H1 (cell line): ENCODE measurements around the gene BRIX1. TPM values are rescaled to one million over a fixed set of nuclear protein-coding genes. Genes with fewer than 3 reads are reported as not detected.

ENCODE experiments used
- BCL11A ChIP-seq, 2 experiments: IDR thresholded peaks; one replicate each; pipeline ENCODE4 v1.6.1; 2011; ENCODE audit warnings: low read depth in 2 of 2, low read length in 2 of 2, mild to moderate bottlenecking in 2 of 2
- CBX5 ChIP-seq: fragments of 300-800, 300-1000 bp; sonication (generic); IDR thresholded peaks from 2 replicates; pipeline ENCODE4 v1.7.1; 2016; ENCODE audit warnings: antibody characterized with exemption, low read length, low read depth
- EP300 ChIP-seq, 2 experiments: IDR thresholded peaks; 1 replicate in 1 of 2; 2 replicates in 1 of 2; pipeline ENCODE4 v1.6.1; 2011 to 2012; ENCODE audit warnings: low read depth in 2 of 2, low read length in 2 of 2, mild to moderate bottlenecking in 2 of 2, borderline replicate concordance in 1 of 2, inconsistent platforms in 1 of 2, moderate library complexity in 1 of 2
- FOSL1 ChIP-seq: IDR thresholded peaks from 2 replicates; pipeline ENCODE4 v1.6.1; 2011; ENCODE audit warnings: mild to moderate bottlenecking, low read depth, low read length, moderate library complexity; ENCODE audit not compliant: insufficient read depth
- HDAC2 ChIP-seq, 2 experiments: fragments of 300-600 bp in 1 of 2; sonication (generic) in 1 of 2; IDR thresholded peaks; 2 replicates each; pipeline ENCODE4 v1.6.1; 2011 to 2012; ENCODE audit warnings: low read depth in 2 of 2, low read length in 2 of 2, mild to moderate bottlenecking in 2 of 2, moderate library complexity in 2 of 2, borderline replicate concordance in 1 of 2, inconsistent platforms in 1 of 2
- KDM4A ChIP-seq: IDR thresholded peaks from one replicate; pipeline ENCODE4 v1.7.1; 2012; ENCODE audit warnings: low read depth, mild to moderate bottlenecking, moderate library complexity, low read length, inconsistent platforms; ENCODE audit not compliant: severe bottlenecking
- KDM5A ChIP-seq: fragments of 200-600 bp; IDR thresholded peaks from 2 replicates; pipeline ENCODE4 v1.7.1; 2012; ENCODE audit warnings: mild to moderate bottlenecking, low read length, inconsistent platforms, mixed read lengths
- MAX ChIP-seq: IDR thresholded peaks from 2 replicates; pipeline ENCODE4 v1.6.1; 2012; ENCODE audit warnings: inconsistent platforms
- NRF1 ChIP-seq: IDR thresholded peaks from 2 replicates; pipeline ENCODE4 v1.6.1; 2011; ENCODE audit warnings: mild to moderate bottlenecking, low read depth, low read length, improper control_type of control experiment
- PHF8 ChIP-seq: fragments of 200-600 bp; sonication (generic); conservative IDR thresholded peaks from 2 replicates; pipeline ENCODE4 v1.7.1; 2012; ENCODE audit warnings: low read depth, mild to moderate bottlenecking, inconsistent platforms, low read length, moderate library complexity
- POLR2A ChIP-seq, 2 experiments: IDR thresholded peaks; 1 replicate in 1 of 2; 2 replicates in 1 of 2; pipeline ENCODE4 v1.6.1; 2011; ENCODE audit warnings: low read depth in 2 of 2, low read length in 2 of 2, mild to moderate bottlenecking in 2 of 2; ENCODE audit errors: control extremely low read depth in 1 of 2
- POLR2AphosphoS5 ChIP-seq: IDR thresholded peaks from 2 replicates; pipeline ENCODE4 v1.6.1; 2011; ENCODE audit warnings: low read depth, low read length
- RFX5 ChIP-seq: IDR thresholded peaks from 2 replicates; pipeline ENCODE4 v1.6.1; 2011; ENCODE audit warnings: low read depth, low read length, improper control_type of control experiment, borderline replicate concordance
- SAP30 ChIP-seq: fragments of 300-600 bp; sonication (generic); IDR thresholded peaks from 2 replicates; pipeline ENCODE4 v1.7.1; 2012; ENCODE audit warnings: low read length, moderate library complexity, mild to moderate bottlenecking, inconsistent platforms; ENCODE audit not compliant: insufficient read depth, insufficient replicate concordance
- SIN3A ChIP-seq, 2 experiments: IDR thresholded peaks in 1 of 2; conservative IDR thresholded peaks in 1 of 2; 2 replicates each; pipeline ENCODE4 v1.6.1; 2011 to 2012; ENCODE audit warnings: low read length in 2 of 2, improper control_type of control experiment in 1 of 2, low read depth in 1 of 2, mild to moderate bottlenecking in 1 of 2
- TAF1 ChIP-seq: IDR thresholded peaks from 2 replicates; pipeline ENCODE4 v1.6.1; 2011; ENCODE audit warnings: mild to moderate bottlenecking, low read depth, low read length
- TBP ChIP-seq: IDR thresholded peaks from 2 replicates; pipeline ENCODE4 v1.6.1; 2011; ENCODE audit warnings: low read depth, low read length, improper control_type of control experiment
- polyA plus RNA-seq, 7 experiments: library from polyadenylated mRNA; depleted of rRNA in 3 of 7; stranded (reverse) in 5 of 7; unstranded in 2 of 7; fragments of >200 nt in 5 of 7; fragments of 200-250 nt in 2 of 7; gene quantifications; 1 replicate in 5 of 7; 2 replicates in 1 of 7; 4 replicates in 1 of 7; pipeline versions ENCODE4 v1.2.1 to v1.2.3, GENCODE V29; 2011 to 2013; ENCODE audit warnings: missing spikeins in 2 of 7, mixed read lengths in 2 of 7
- total RNA-seq: library from RNA; stranded (reverse); fragmentation: NEBNext Ultra II Directional; extraction: Animal tissue kit (Norgen Biotek cat#: 25700); gene quantifications from 2 replicates; pipeline ENCODE4 v1.2.1, GENCODE V29; 2021

Gene BRIX1
- total and polyA plus RNA-seq, 2 of the 8 experiments (the other 6 are each of a cell fraction or from before 2014, with no cell fraction given): 26.9 to 71.7 TPM

- TF ChIP-seq KDM5A (peak; percentile 92), TBP (peak; percentile 93), PHF8 (peak; percentile 94), EP300 (IDR thresholded peaks at IDR 0.05; ENCODE audit: borderline replicate concordance in 1 of 2, low read depth in 2 of 2, low read length in 2 of 2) (0 out of 3 replicates have a peak, but pooled peaks of 1 of the 2 experiments have one; percentile 59), SIN3A (conservative IDR thresholded peaks at IDR 0.05 in 1 of 2, IDR thresholded peaks at IDR 0.05 in 1 of 2; ENCODE audit: low read depth in 1 of 2, low read length in 2 of 2) (peak; percentile 79; a peak in 3 of 4 replicates), BCL11A (IDR thresholded peaks at IDR 0.05; ENCODE audit: low read depth in 2 of 2, low read length in 2 of 2) (no peak), MAX (peak; percentile 64), TAF1 (peak; percentile 98), HDAC2 (IDR thresholded peaks at IDR 0.05; ENCODE audit: borderline replicate concordance in 1 of 2, low read depth in 2 of 2, low read length in 2 of 2) (0 out of 4 replicates have a peak, but pooled peaks have one; percentile 3 to 78), POLR2A (IDR thresholded peaks at IDR 0.05; ENCODE audit: control extremely low read depth in 1 of 2, low read depth in 2 of 2, low read length in 2 of 2) (peak; percentile 89 to 90), RFX5 (no peak), SAP30 (peak; percentile 82), FOSL1 (no peak), NRF1 (no peak), CBX5 (no peak), POLR2AphosphoS5 (peak; percentile 90), KDM4A (peak; percentile 67)
- TF ChIP-seq, all 59 proteins: peak for 26
These were observed at the start of gene BRIX1, which contains the start of gene RAD1 (continued) for GRCh38 chr5:34915139-34915855.
